Duodenal mucosa (tissue), 2 donors: ENCODE data around the gene KCNIP1.

Source experiments
- H3K27ac ChIP-seq: one replicate; pipeline ENCODE4 v1.7.0; 2013; ENCODE audit warnings: low read depth, low read length
- H3K27me3 ChIP-seq, 2 donors: one replicate each; pipeline ENCODE4 v1.7.0; 2013; ENCODE audit warnings: low read length in 2 of 2, control low read depth in 1 of 2; ENCODE audit not compliant: insufficient read depth in 2 of 2, control insufficient read depth in 1 of 2
- H3K36me3 ChIP-seq, 2 donors: one replicate each; pipeline ENCODE4 v1.7.0; 2013; ENCODE audit warnings: low read length in 2 of 2, control low read depth in 1 of 2; ENCODE audit not compliant: insufficient read depth in 2 of 2, control insufficient read depth in 1 of 2
- H3K4me1 ChIP-seq, 2 donors: one replicate each; pipeline ENCODE4 v1.7.0; 2013; ENCODE audit warnings: low read length in 2 of 2, control low read depth in 1 of 2; ENCODE audit not compliant: insufficient read depth in 2 of 2, control insufficient read depth in 1 of 2
- H3K4me3 ChIP-seq, 2 donors: one replicate each; pipeline ENCODE4 v1.7.0; 2013; ENCODE audit warnings: low read length in 2 of 2, low read depth in 1 of 2
- H3K9ac ChIP-seq, 2 donors: one replicate each; pipeline ENCODE4 v1.7.0; 2013; ENCODE audit warnings: low read length in 2 of 2, low read depth in 1 of 2
- H3K9me3 ChIP-seq, 2 donors: one replicate each; pipeline ENCODE4 v1.7.0; 2013; ENCODE audit warnings: low read length in 2 of 2, control low read depth in 1 of 2; ENCODE audit not compliant: control insufficient read depth in 1 of 2

Gene KCNIP1

DNA sequence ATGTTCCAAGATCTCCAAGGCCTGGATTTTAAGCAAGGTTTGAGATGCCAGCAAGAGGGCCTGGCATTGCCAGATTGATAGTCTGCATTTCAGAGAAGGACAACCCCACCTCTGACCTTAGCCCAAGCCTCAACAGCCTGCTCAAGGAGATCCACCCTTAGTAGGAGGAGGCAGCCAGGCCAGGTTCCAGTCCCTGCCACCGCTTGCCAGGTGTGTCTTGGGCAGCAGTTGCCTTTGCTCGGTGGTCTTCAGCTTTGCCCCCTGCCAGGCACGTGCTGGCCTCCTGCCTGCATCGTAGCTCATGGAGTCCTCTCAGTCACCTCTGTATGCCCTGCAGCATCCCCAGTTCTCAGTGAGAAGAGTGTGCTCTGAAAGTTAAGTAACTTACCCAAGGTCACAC is 134.2 kb downstream of the KCNIP1 start:
- Histone ChIP-seq H3K4me3 (no peak overlapping the region), H3K27ac (no peak overlapping the region), H3K9ac (no peak overlapping the region), H3K27me3 (no peaks in the 10 kb centered on the region), H3K4me1 (peaks cover 6 to 11% of the 10 kb centered on the region in 2 donors), H3K9me3 (no peaks in the 10 kb centered on the region), H3K36me3 (no peaks in the 10 kb centered on the region)

DNA sequence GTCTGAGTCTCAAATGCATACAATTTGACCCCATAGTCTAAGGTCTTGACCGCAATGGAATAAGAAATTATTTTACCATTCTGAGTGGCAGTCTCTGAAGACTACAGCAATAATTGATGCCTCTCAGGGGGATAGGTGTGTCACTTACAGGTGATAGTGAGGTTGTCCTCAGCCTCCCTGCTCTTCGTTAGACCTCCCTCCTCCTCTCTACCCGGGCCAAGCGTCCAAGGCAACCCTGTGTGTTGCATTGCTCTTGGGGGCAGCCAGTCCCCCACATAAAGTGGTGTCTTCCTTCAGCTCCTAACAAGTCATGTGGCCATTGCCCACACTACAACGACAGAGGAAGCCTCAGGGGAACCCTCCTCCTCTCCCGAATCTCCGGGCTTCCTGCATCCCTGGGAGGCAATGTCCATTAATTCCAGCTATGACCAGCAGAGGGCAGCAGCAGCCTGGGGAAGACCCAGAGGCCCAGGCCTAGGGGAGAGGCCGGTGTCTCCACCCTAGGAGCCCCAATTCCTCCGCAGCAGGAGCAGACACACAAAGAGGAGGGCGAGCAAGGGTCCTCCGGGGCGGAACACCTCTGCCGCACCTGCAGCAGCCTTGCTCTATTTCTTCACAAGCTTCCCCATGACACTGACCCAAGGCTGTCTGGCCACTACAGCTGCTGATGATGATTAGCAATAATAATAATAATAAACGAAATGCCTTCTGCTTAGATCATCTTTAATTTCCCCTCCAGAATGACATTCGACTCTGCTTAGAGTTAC is 134.8 kb downstream of the KCNIP1 start:
- H3K4me1 ChIP-seq: peaks cover 6 to 8% of the 10 kb centered on the region in 2 donors
- no peaks in the 10 kb centered on the region for H3K36me3 ChIP-seq
- no peaks in the 10 kb centered on the region for H3K27me3 ChIP-seq
- H3K9ac ChIP-seq: no peak overlapping the region
- no peak overlapping the region for H3K27ac ChIP-seq
- H3K4me3 ChIP-seq: no peak overlapping the region
- H3K9me3 ChIP-seq: no peaks in the 10 kb centered on the region

DNA sequence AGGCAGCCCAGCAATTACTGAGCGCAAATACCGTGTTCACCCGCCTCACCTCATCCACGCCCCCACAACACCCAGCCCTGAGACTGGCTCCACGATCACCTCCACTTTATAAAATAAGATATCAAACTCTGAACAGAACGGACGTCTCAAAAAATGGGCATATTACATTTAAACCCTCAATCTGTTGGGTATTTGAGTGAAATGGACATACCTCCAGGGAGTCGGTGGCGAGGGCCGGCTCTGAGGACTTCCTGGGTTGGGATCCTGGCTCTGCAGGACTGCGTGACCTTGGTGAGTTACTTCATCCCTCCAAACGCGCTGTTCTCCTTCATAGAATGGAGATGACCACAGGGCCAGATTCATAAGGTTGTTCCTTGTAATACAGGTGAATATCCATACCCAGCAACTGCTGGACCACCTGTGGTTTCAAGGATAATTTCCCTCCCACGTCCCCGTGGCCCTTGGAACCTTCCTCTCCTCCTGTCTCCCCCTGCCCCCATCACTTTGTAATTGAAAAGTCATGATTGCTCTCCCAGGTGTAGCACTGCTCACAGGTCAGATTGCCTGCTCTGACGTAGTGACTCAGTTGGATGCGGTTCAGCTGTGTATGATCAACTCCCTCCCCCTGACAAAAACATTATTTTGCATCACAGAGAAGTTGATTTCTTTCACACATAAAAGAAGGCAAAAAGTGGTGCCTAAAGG is 135.6 kb downstream of the KCNIP1 start:
- H3K4me3 ChIP-seq: no peak overlapping the region
- no peaks in the 10 kb centered on the region for H3K36me3 ChIP-seq
- H3K4me1 ChIP-seq: peaks cover under 1 to 2% of the 10 kb centered on the region in 2 donors
- no peak overlapping the region for H3K9ac ChIP-seq
- H3K27me3 ChIP-seq: peaks cover 0 to 4% of the 10 kb centered on the region in 2 donors
- H3K9me3 ChIP-seq: no peaks in the 10 kb centered on the region
- H3K27ac ChIP-seq: no peak overlapping the region

DNA sequence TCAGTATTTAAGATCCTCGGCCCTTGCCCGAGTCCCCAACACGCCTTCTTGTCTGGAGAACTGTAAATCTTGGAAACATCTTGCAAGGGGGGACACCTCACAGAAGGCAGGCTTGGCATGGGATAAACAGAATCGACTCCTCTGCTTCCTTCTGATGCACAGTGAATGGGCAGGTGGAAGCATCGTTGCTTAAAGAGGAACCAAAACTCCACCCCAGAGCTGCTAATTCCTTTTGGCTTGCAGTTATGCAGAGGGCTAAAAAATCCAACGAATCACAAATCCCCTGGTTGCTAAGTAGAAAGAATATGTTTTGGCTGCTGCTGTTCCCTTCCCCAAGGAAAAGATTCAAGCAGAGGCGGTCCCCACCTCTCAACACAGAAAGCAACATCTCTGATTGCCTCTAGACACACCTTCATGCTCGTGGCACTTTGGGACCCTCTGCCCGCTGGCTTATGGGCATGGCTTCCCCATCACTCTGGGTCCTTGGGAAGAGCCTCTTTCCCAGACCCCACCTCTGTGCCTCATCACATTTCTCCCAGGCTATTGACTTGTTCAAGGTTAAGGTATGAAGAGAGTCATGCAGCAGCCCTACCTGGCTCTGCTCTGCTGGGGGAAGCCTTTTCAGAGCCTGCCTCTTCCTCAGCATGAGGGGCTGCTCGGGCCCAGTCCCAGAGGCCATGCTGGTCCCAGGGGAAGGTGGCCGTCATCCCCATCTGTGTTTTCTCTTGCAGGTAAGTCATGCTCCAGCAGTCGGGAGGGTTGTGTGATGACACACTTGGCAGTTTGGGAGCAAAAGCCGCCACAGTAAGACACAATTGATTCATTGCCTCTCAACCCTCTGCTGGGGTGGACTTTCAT is 137.1 kb downstream of the KCNIP1 start:
- no peaks in the 10 kb centered on the region for H3K36me3 ChIP-seq

DNA sequence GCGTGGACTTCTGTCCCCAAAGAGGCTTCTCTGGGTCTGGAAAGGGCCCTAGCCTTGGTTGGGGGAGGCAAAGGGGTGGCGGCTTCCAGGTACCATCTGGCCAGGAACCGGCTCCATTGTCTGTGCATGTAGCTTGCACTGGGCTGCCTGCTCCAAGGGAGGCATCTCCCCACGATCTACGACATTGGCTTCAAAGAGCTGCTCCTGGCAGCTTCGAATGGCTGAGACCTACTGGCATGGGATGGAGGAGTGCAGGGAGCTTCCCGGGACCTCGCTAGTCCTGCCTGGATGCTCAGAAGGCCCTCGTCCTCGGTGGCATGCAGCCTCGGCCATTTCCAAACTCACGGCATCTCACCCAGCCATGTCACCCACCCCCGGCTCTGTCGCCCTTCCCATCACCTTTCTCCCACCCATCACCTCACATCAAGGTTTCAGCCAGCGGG is 137.8 kb downstream of the KCNIP1 start:
- Histone ChIP-seq H3K4me1 (no peaks in the 10 kb centered on the region), H3K27ac (no peak overlapping the region), H3K27me3 (peaks cover 0 to 4% of the 10 kb centered on the region in 2 donors), H3K9me3 (no peaks in the 10 kb centered on the region), H3K36me3 (no peaks in the 10 kb centered on the region), H3K9ac (no peak overlapping the region), H3K4me3 (no peak overlapping the region)

More for the DNA sequence above, 137.1 kb downstream of the KCNIP1 start:
- H3K27ac ChIP-seq: no peak overlapping the region
- H3K4me3 ChIP-seq: no peak overlapping the region
- H3K9ac ChIP-seq: no peak overlapping the region
- H3K4me1 ChIP-seq: no peaks in the 10 kb centered on the region
- H3K9me3 ChIP-seq: no peaks in the 10 kb centered on the region
- H3K27me3 ChIP-seq: peaks cover 0 to 4% of the 10 kb centered on the region in 2 donors

DNA sequence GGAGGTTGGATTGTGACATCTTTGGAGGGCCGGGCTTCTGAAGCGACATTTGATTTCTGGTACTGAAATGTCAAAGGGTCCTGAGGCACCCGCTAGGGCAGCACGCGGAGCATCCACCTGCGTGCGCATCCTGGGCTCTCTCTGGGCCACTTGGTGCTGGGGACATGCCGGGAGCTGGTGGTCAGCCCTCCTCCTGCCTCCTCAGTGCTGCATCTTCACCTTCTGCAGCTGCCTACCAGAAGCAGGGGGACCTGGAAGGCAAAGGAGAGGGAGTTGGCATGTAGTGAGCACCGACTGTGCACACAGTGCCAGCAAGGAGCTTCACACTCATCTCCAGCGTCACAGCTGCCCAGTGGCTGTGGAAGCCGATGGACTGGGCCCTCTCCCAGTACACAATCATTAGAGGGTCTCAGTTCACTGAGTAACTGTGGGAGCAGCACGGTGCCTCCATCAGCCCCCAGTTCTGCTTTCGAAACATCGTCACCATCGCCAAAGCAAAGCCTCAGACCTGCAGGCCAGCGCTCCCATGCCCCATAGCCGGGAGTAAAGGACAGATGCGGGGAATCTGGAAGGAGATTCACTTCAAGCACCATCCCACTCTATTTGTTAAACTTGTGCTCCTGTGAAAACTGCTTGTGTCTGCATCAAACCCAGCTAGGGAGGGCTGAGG is 138.4 kb downstream of the KCNIP1 start:
- no peaks in the 10 kb centered on the region for H3K36me3 ChIP-seq
- H3K27ac ChIP-seq: no peak overlapping the region
- no peaks in the 10 kb centered on the region for H3K9me3 ChIP-seq
- H3K9ac ChIP-seq: no peak overlapping the region
- peaks cover 0 to 4% of the 10 kb centered on the region in 2 donors for H3K27me3 ChIP-seq
- no peaks in the 10 kb centered on the region for H3K4me1 ChIP-seq
- H3K4me3 ChIP-seq: no peak overlapping the region

DNA sequence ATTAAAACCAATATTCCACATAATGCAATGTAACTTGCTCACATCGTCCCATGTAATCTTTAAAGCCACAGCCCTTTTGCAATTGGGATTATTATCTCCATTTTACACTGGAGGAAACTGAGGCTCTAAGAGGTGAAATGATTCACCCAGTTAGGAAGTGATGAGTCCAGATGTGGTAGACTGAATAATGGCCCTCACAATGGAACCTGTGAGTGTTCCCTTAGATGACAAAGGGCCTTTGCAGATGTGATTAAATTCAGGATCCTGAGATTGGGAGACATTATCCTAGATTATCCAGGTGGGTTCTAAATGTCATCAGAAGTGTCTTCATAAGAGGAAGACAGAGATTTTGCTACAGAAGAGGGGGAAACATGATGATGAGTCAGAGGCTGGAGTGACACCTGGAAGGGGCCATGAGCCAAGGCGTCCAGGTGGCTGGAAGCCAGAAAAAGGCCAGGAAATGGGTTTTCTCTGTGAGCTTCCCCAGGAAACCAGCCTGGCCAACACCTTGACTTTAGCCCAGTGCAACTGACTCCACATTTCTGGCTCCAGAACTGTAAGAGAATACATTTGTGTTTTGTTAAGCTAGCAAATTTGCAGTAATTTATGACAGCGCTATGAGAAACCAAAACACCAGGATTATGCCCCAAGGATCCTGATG is 139.1 kb downstream of the KCNIP1 start:
- Histone ChIP-seq H3K4me3 (no peak overlapping the region), H3K9me3 (no peaks in the 10 kb centered on the region)

DNA sequence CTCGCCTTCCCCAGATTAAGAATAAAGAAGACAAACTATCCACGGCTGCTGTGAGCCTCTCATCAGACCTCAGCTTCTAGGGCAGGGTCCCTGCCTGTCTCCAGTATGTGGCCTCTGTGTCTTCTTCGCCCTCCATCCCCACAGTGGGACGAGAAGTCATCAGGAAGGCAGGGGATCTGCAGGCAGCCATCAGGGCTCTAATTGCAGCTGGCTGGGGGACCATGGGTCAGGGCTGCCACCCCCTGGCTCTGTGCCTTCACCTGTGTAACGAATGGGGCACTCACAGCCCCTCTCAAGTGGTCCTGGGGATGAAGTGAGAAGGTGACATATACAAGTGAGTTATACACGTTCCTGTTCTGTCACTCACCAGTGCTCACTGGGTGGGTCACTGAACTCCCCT is 139.8 kb downstream of the KCNIP1 start:
- Histone ChIP-seq H3K4me1 (no peaks in the 10 kb centered on the region), H3K9ac (no peak overlapping the region), H3K4me3 (no peak overlapping the region), H3K9me3 (no peaks in the 10 kb centered on the region), H3K36me3 (no peaks in the 10 kb centered on the region), H3K27me3 (peaks cover 0 to 4% of the 10 kb centered on the region in 2 donors), H3K27ac (no peak overlapping the region)

More for the DNA sequence above, 139.1 kb downstream of the KCNIP1 start:
- H3K36me3 ChIP-seq: no peaks in the 10 kb centered on the region
- H3K27ac ChIP-seq: no peak overlapping the region
- peaks cover 0 to 4% of the 10 kb centered on the region in 2 donors for H3K27me3 ChIP-seq
- H3K4me1 ChIP-seq: no peaks in the 10 kb centered on the region
- no peak overlapping the region for H3K9ac ChIP-seq

DNA sequence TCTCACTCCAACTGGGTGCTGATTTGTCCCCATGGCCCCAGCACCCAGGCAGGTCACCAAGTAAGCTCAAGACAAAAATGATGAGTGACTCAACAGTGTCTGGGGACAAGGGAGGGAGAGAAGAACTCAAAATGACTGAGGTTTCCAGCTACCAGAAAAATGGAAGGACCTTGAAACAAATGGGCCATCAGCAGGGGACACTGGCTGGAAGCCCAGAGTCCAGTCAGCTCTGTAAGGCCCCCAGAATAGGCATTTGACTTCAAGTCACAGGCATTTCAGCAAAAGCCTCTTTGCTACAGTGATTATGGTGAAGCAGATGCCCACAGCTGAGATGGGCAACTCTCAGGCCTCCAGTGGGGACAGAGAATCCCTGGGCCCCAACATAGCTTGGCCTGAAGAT is 140.7 kb downstream of the KCNIP1 start:
- H3K9ac ChIP-seq: no peak overlapping the region
- H3K4me3 ChIP-seq: no peak overlapping the region
- H3K27ac ChIP-seq: no peak overlapping the region
- no peaks in the 10 kb centered on the region for H3K36me3 ChIP-seq
- H3K27me3 ChIP-seq: peaks cover 0 to 4% of the 10 kb centered on the region in 2 donors
- H3K4me1 ChIP-seq: no peaks in the 10 kb centered on the region
- no peaks in the 10 kb centered on the region for H3K9me3 ChIP-seq
